Neural cell (in vitro differentiated cells): ENCODE data around the gene MUL1. TPM values are rescaled to one million over a fixed set of nuclear protein-coding genes. Genes with fewer than 3 reads are reported as not detected.

Experiments
- H2AFZ ChIP-seq: fragments of 200-600, 300-800 bp; sonication (generic), shearing (Covaris generic); 2 replicates; pipeline ENCODE4 v1.6.0; 2014; ENCODE audit warnings: low read depth, mild to moderate bottlenecking, antibody characterized with exemption, low read length, moderate library complexity
- H3F3A ChIP-seq: fragments of 200-600 bp; shearing (Covaris generic); 2 replicates; pipeline ENCODE4 v1.6.1; 2016; ENCODE audit warnings: mild to moderate bottlenecking, moderate library complexity, mixed read lengths, antibody characterized with exemption, low read length; ENCODE audit not compliant: insufficient read depth, poor library complexity, severe bottlenecking
- H3K27ac ChIP-seq: fragments of 200-600, 300-800 bp; sonication (generic), shearing (Covaris generic); 2 replicates; pipeline ENCODE4 v1.5.1; 2014; ENCODE audit warnings: mild to moderate bottlenecking, low read length, moderate library complexity
- H3K27me3 ChIP-seq: fragments of 300-800, 200-600 bp; sonication (generic), shearing (Covaris generic); 2 replicates; pipeline ENCODE4 v1.6.0; 2014; ENCODE audit warnings: mild to moderate bottlenecking, low read depth, low read length, moderate library complexity; ENCODE audit not compliant: insufficient read depth
- H3K36me3 ChIP-seq: fragments of 300-800, 200-600 bp; sonication (generic), shearing (Covaris generic); 2 replicates; pipeline ENCODE4 v1.5.1; 2014; ENCODE audit warnings: mild to moderate bottlenecking, antibody characterized with exemption, low read length, moderate library complexity; ENCODE audit not compliant: insufficient read depth
- H3K4me2 ChIP-seq: fragments of 300-800, 200-600 bp; sonication (generic), shearing (Covaris generic); 2 replicates; pipeline ENCODE4 v1.6.0; 2014; ENCODE audit warnings: mild to moderate bottlenecking, low read length
- H3K4me3 ChIP-seq: fragments of 300-800, 200-600 bp; sonication (generic), shearing (Covaris generic); 2 replicates; pipeline ENCODE4 v1.5.1; 2014; ENCODE audit warnings: mild to moderate bottlenecking, low read length, moderate library complexity
- H3K79me2 ChIP-seq: fragments of 200-600 bp; shearing (Covaris generic); replicated peaks from 2 replicates; pipeline ENCODE4 v1.6.0; 2014; ENCODE audit warnings: mild to moderate bottlenecking, low read length, moderate library complexity; ENCODE audit not compliant: insufficient read depth
- H3K9ac ChIP-seq: fragments of 300-800, 200-600 bp; sonication (generic), shearing (Covaris generic); 2 replicates; pipeline ENCODE4 v1.6.1; 2016; ENCODE audit warnings: mild to moderate bottlenecking, low read length, mixed read lengths
- H3K9me2 ChIP-seq: fragments of 200-600 bp; shearing (Covaris generic); 2 replicates; pipeline ENCODE4 v1.6.1; 2016; ENCODE audit warnings: mild to moderate bottlenecking, low read length, mixed read lengths; ENCODE audit not compliant: insufficient read depth
- H3K9me3 ChIP-seq: fragments of 200-600, 300-800 bp; sonication (generic), shearing (Covaris generic); 2 replicates; pipeline ENCODE4 v1.6.1; 2016; ENCODE audit warnings: mild to moderate bottlenecking, mixed run types, low read length, moderate library complexity, mixed read lengths
- H4K20me1 ChIP-seq: fragments of 200-600 bp; shearing (Covaris generic); 2 replicates; pipeline ENCODE4 v1.6.1; 2016; ENCODE audit warnings: mild to moderate bottlenecking, mixed run types; ENCODE audit not compliant: insufficient read depth
- CTCF ChIP-seq: fragments of 450-650 bp; IDR thresholded peaks from 2 replicates; pipeline ENCODE4 v1.5.1; 2014; ENCODE audit warnings: antibody characterized with exemption, mild to moderate bottlenecking, moderate library complexity; ENCODE audit not compliant: poor library complexity, severe bottlenecking
- EP300 ChIP-seq: fragments of 450-650 bp; conservative IDR thresholded peaks from 2 replicates; pipeline ENCODE4 v1.6.1; 2014; ENCODE audit warnings: antibody characterized with exemption, mild to moderate bottlenecking, moderate library complexity; ENCODE audit not compliant: poor library complexity, severe bottlenecking
- EZH2 ChIP-seq: fragments of 200-600, 300-800 bp; shearing (Covaris generic), sonication (generic); IDR thresholded peaks from 2 replicates; pipeline ENCODE4 v1.6.1; 2014; ENCODE audit warnings: antibody characterized with exemption, low read length, borderline replicate concordance, mild to moderate bottlenecking; ENCODE audit not compliant: insufficient read depth, poor library complexity, severe bottlenecking
- MXI1 ChIP-seq: fragments of 450-650 bp; conservative IDR thresholded peaks from 2 replicates; pipeline ENCODE4 v1.6.1; 2014; ENCODE audit warnings: antibody characterized with exemption, mild to moderate bottlenecking; ENCODE audit not compliant: poor library complexity, severe bottlenecking
- POLR2AphosphoS5 ChIP-seq: IDR thresholded peaks from 2 replicates; pipeline ENCODE4 v1.6.1; 2012
- RAD21 ChIP-seq: fragments of 450-650 bp; conservative IDR thresholded peaks from 2 replicates; pipeline ENCODE4 v1.6.1; 2014; ENCODE audit warnings: antibody characterized with exemption, mild to moderate bottlenecking, moderate library complexity
- SMC3 ChIP-seq: fragments of 450-650 bp; conservative IDR thresholded peaks from 2 replicates; pipeline ENCODE4 v1.6.1; 2014; ENCODE audit warnings: antibody characterized with exemption, mild to moderate bottlenecking, moderate library complexity; ENCODE audit not compliant: poor library complexity
- TAF1 ChIP-seq: IDR thresholded peaks from 2 replicates; pipeline ENCODE4 v1.6.1; 2012; ENCODE audit warnings: low read depth
- polyA plus RNA-seq: library from polyadenylated mRNA; depleted of rRNA; stranded (reverse); fragments of >200 nt; gene quantifications from 2 replicates; pipeline ENCODE4 v1.2.3, GENCODE V29; 2014
- TF ChIP-seq, protein P1 (sequence below): IDR thresholded peaks from 2 replicates; pipeline ENCODE4 v1.6.1; 2012; ENCODE audit warnings: borderline replicate concordance

Gene MUL1
- polyA plus RNA-seq, 1 donor from 2014 or later = 13.5 TPM

DNA sequence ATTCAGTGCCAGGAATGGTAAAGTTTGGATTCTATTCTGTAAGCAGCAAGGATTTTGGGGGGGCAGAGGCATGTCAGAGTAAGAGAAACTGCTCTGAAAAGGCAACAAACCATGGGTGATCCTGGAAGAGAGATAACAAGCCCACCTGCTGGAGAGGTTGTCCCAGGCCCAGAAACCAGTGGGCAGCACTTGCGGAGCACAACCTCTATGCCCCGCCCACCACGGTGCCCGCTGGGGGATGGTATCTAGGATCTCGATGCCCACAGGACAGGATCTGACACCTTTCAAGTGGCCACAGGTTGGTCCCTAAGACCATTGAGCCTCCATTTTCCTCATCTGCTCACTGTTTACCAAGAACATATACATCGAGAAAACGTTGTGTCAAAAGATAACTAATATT is 20.3 kb upstream of the MUL1 start:
- Histone ChIP-seq H3K9me3 (no peaks in the 10 kb centered on the region), H3K27me3 (no peaks in the 10 kb centered on the region), H2AFZ (no peak overlapping the region), H3K9me2 (no peaks in the 10 kb centered on the region), H4K20me1 (no peaks in the 10 kb centered on the region), H3K4me3 (no peak overlapping the region), H3K4me2 (no peak overlapping the region), H3F3A (no peaks in the 10 kb centered on the region), H3K79me2 (no peaks in the 10 kb centered on the region), H3K27ac (no peak overlapping the region), H3K36me3 (no peaks in the 10 kb centered on the region), H3K9ac (no peak overlapping the region)
- TF ChIP-seq, protein P1, sequence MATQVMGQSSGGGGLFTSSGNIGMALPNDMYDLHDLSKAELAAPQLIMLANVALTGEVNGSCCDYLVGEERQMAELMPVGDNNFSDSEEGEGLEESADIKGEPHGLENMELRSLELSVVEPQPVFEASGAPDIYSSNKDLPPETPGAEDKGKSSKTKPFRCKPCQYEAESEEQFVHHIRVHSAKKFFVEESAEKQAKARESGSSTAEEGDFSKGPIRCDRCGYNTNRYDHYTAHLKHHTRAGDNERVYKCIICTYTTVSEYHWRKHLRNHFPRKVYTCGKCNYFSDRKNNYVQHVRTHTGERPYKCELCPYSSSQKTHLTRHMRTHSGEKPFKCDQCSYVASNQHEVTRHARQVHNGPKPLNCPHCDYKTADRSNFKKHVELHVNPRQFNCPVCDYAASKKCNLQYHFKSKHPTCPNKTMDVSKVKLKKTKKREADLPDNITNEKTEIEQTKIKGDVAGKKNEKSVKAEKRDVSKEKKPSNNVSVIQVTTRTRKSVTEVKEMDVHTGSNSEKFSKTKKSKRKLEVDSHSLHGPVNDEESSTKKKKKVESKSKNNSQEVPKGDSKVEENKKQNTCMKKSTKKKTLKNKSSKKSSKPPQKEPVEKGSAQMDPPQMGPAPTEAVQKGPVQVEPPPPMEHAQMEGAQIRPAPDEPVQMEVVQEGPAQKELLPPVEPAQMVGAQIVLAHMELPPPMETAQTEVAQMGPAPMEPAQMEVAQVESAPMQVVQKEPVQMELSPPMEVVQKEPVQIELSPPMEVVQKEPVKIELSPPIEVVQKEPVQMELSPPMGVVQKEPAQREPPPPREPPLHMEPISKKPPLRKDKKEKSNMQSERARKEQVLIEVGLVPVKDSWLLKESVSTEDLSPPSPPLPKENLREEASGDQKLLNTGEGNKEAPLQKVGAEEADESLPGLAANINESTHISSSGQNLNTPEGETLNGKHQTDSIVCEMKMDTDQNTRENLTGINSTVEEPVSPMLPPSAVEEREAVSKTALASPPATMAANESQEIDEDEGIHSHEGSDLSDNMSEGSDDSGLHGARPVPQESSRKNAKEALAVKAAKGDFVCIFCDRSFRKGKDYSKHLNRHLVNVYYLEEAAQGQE = no peak
- TF ChIP-seq POLR2AphosphoS5 (no peak), EZH2 (no peak), CTCF (no peak), MXI1 (no peak), SMC3 (no peak), EP300 (no peak), TAF1 (no peak), RAD21 (no peak)

DNA sequence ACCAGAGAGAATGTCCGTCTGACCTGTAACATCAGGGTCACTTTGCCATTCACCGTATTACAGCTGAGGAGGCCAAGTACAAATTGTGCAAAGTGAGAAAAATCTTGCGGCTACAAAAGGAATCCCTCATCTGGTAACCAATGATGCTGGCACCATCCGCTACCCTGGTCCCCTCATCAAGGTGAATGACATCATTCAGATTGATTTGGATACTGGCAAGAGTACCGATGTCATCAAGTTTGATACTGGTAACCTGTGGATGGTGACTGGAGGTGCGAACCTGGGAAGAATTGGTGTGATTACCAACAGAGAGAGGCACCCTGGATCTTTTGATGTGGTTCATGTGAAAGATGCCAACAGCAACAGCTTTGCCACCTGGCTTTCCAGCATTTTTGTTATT is 18.3 kb upstream of the MUL1 start:
- H2AFZ ChIP-seq = no peak overlapping the region
- H3F3A ChIP-seq = no peaks in the 10 kb centered on the region
- no peak overlapping the region for H3K9ac ChIP-seq
- H3K9me2 ChIP-seq = no peaks in the 10 kb centered on the region
- H3K4me3 ChIP-seq = no peak overlapping the region
- H3K27ac ChIP-seq = no peak overlapping the region
- no peaks in the 10 kb centered on the region for H3K36me3 ChIP-seq
- no peaks in the 10 kb centered on the region for H3K27me3 ChIP-seq
- H3K79me2 ChIP-seq = no peaks in the 10 kb centered on the region
- no peak for TF ChIP-seq EP300
- TF ChIP-seq, protein P1 = no peak
- TF ChIP-seq SMC3 = no peak
- no peak for TF ChIP-seq EZH2
- TF ChIP-seq MXI1 = no peak
- no peak for TF ChIP-seq RAD21
- TF ChIP-seq CTCF = no peak
- no peak for TF ChIP-seq TAF1
- no peak overlapping the region for H3K4me2 ChIP-seq
- no peaks in the 10 kb centered on the region for H3K9me3 ChIP-seq
- no peaks in the 10 kb centered on the region for H4K20me1 ChIP-seq
